ENCODE data around the gene GAS1. TPM values are rescaled to one million over a fixed set of nuclear protein-coding genes. Genes with fewer than 3 reads are reported as not detected.

The GAS1 gene
- total and polyA plus RNA-seq, 2 donors (not counting 1 experiment from before 2014, with no cell fraction given) = 0.06 to 0.39 TPM

DNA sequence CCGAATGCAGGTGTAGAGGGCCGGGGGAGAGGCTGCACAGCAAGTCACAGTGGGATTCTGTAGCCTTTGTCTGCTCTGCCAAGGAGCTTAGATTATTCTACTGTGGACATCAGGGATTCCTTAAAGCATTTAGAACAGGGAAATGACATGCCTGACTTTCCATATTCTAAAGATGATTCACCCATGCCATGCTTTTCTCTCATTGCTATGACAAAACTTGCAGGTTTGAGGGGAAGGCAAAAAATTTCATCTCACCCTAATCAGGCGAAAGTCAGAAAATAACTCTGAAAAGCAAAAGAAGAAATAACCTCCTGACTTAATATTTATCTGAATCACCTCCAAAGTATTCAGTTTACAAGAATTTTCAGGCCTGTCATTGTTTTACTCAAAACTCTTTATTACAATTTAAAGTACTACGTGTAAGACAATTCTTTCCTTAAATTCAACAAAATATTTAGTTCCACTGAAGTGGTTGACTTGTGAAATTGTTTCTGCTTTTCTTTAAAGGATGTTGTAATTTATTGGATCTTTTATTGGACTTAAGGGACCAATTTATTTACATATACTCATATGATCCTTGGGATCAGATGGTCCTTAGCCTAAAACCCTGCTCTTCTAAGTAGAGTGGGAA is 30.0 kb upstream of the GAS1 start:
- no peaks in the 10 kb centered on the region for H3K9me3 ChIP-seq (ENCODE audit: control extremely low read depth in 1 of 3, control insufficient read depth in 2 of 3, insufficient read depth in 1 of 3, low read length in 2 of 3)
- H3K27ac Mint-ChIP-seq = no peak overlapping the region
- peaks cover 9% of the 10 kb centered on the region for H3K27me3 Mint-ChIP-seq
- no peak for ATAC-seq (ENCODE audit: low read depth)
- no CpG with 5 or more reads among the region's 4 CpGs for WGBS (ENCODE audit: insufficient coverage)
- no peak overlapping the region for H3K4me3 ChIP-seq (ENCODE audit: control extremely low read depth in 1 of 5, extremely low read depth in 1 of 5, insufficient read depth in 1 of 5, low read depth in 2 of 5, low read length in 4 of 5)
- no peak overlapping the region for H3K4me2 ChIP-seq (replicated peaks; ENCODE audit: low read depth, low read length, poor library complexity, severe bottlenecking)
- H3K36me3 ChIP-seq (replicated peaks in 1 of 2; ENCODE audit: control extremely low read depth in 1 of 2, control insufficient read depth in 1 of 2, extremely low read depth in 1 of 2, insufficient read depth in 2 of 2, low read length in 1 of 2) = no peaks in the 10 kb centered on the region
- peaks cover 0 to 2% (median 0%) of the 10 kb centered on the region in 4 experiments for H3K27me3 ChIP-seq (replicated peaks in 1 of 4; ENCODE audit: control extremely low read depth in 1 of 4, control insufficient read depth in 3 of 4, insufficient read depth in 4 of 4, low read length in 3 of 4)
- no peaks in the 10 kb centered on the region for H3K79me2 ChIP-seq (ENCODE audit: control insufficient read depth, insufficient read depth, low read length)
- intact Hi-C loops (cut with micrococcal nuclease) = no loop called here
- TF ChIP-seq EZH2 (IDR thresholded peaks at IDR 0.05; ENCODE audit: borderline replicate concordance, insufficient read depth, low read depth, low read length, poor library complexity, severe bottlenecking) = no peak
- TF ChIP-seq, protein P1, sequence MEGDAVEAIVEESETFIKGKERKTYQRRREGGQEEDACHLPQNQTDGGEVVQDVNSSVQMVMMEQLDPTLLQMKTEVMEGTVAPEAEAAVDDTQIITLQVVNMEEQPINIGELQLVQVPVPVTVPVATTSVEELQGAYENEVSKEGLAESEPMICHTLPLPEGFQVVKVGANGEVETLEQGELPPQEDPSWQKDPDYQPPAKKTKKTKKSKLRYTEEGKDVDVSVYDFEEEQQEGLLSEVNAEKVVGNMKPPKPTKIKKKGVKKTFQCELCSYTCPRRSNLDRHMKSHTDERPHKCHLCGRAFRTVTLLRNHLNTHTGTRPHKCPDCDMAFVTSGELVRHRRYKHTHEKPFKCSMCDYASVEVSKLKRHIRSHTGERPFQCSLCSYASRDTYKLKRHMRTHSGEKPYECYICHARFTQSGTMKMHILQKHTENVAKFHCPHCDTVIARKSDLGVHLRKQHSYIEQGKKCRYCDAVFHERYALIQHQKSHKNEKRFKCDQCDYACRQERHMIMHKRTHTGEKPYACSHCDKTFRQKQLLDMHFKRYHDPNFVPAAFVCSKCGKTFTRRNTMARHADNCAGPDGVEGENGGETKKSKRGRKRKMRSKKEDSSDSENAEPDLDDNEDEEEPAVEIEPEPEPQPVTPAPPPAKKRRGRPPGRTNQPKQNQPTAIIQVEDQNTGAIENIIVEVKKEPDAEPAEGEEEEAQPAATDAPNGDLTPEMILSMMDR (IDR thresholded peaks at IDR 0.05) = no peak
- no peak overlapping the region for H2AFZ ChIP-seq (ENCODE audit: insufficient read depth, low read depth, low read length, poor library complexity, severe bottlenecking)
- no peak overlapping the region for H3K9ac ChIP-seq (ENCODE audit: low read length)
- no peaks in the 10 kb centered on the region for H3K4me1 ChIP-seq (ENCODE audit: control insufficient read depth in 2 of 2, insufficient read depth in 2 of 2, low read length in 2 of 2)
- H3K4me3 Mint-ChIP-seq = no peak overlapping the region
- H3K9me3 Mint-ChIP-seq (ENCODE audit: insufficient read depth) = no peaks in the 10 kb centered on the region
- H3K4me1 Mint-ChIP-seq = no peaks in the 10 kb centered on the region
- ChIA-PET CTCF (no interaction called here), POLR2A (no interaction called here)
- H3K27ac ChIP-seq (ENCODE audit: low read length in 2 of 2) = no peak overlapping the region
- no peaks in the 10 kb centered on the region for H4K20me1 ChIP-seq (ENCODE audit: control insufficient read depth, insufficient read depth, low read length, poor library complexity, severe bottlenecking)
- DNase-seq = no peak

DNA sequence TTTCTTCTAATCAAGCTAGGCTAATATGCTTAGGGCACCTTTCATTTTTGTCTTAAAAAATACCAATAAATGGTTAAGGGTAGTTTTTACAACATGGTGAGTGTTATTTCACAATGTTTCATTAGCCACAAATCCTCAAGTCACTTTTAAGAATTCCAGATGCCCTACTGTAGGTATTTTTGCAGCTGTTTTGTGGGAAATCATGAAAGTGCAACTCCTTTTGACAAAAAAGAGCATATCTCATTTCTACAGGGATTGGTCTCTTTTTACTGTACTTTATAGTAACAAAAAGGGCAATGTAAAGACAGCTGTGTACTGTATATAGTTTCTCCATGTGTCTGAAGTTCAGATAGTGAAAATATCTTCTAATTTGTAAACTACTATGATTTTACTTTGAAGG is 28.3 kb upstream of the GAS1 start:
- ChIA-PET CTCF (no interaction called here), POLR2A (no interaction called here)
- Histone ChIP-seq H3K27me3 (replicated peaks in 1 of 4; ENCODE audit: control extremely low read depth in 1 of 4, control insufficient read depth in 3 of 4, insufficient read depth in 4 of 4, low read length in 3 of 4) (peaks cover 0 to 2% (median 0%) of the 10 kb centered on the region in 4 experiments), H3K4me1 (ENCODE audit: control insufficient read depth in 2 of 2, insufficient read depth in 2 of 2, low read length in 2 of 2) (no peaks in the 10 kb centered on the region), H3K79me2 (ENCODE audit: control insufficient read depth, insufficient read depth, low read length) (no peaks in the 10 kb centered on the region), H4K20me1 (ENCODE audit: control insufficient read depth, insufficient read depth, low read length, poor library complexity, severe bottlenecking) (no peaks in the 10 kb centered on the region), H3K36me3 (replicated peaks in 1 of 2; ENCODE audit: control extremely low read depth in 1 of 2, control insufficient read depth in 1 of 2, extremely low read depth in 1 of 2, insufficient read depth in 2 of 2, low read length in 1 of 2) (no peaks in the 10 kb centered on the region), H3K4me2 (replicated peaks; ENCODE audit: low read depth, low read length, poor library complexity, severe bottlenecking) (no peak overlapping the region), H3K27ac (ENCODE audit: low read length in 2 of 2) (no peak overlapping the region), H2AFZ (ENCODE audit: insufficient read depth, low read depth, low read length, poor library complexity, severe bottlenecking) (no peak overlapping the region), H3K4me3 (ENCODE audit: control extremely low read depth in 1 of 5, extremely low read depth in 1 of 5, insufficient read depth in 1 of 5, low read depth in 2 of 5, low read length in 4 of 5) (no peak overlapping the region), H3K9ac (ENCODE audit: low read length) (no peak overlapping the region), H3K9me3 (ENCODE audit: control extremely low read depth in 1 of 3, control insufficient read depth in 2 of 3, insufficient read depth in 1 of 3, low read length in 2 of 3) (no peaks in the 10 kb centered on the region)
- Mint-ChIP-seq H3K27ac (no peak overlapping the region), H3K4me1 (no peaks in the 10 kb centered on the region), H3K27me3 (peaks cover 9% of the 10 kb centered on the region), H3K4me3 (no peak overlapping the region), H3K9me3 (ENCODE audit: insufficient read depth) (no peaks in the 10 kb centered on the region)
- ATAC-seq (ENCODE audit: low read depth) = no peak
- DNase-seq = no peak
- intact Hi-C loops (cut with micrococcal nuclease) = no loop called here
- TF ChIP-seq, protein P1 (IDR thresholded peaks at IDR 0.05) = no peak
- TF ChIP-seq EZH2 (IDR thresholded peaks at IDR 0.05; ENCODE audit: borderline replicate concordance, insufficient read depth, low read depth, low read length, poor library complexity, severe bottlenecking) = no peak

Measured in B cell (primary cell).